Kidney epithelial cell (primary cell): ENCODE data around the gene KIDINS220. TPM values are rescaled to one million over a fixed set of nuclear protein-coding genes. Genes with fewer than 3 reads are reported as not detected.

Experiments used
- DNase-seq: peaks from one replicate; pipeline ENCODE4 v3.0.0-alpha.2; 2010; ENCODE audit warnings: low read depth
- H3K27me3 ChIP-seq: 2 replicates; pipeline ENCODE4 v1.6.0; 2011; ENCODE audit warnings: low read length; ENCODE audit not compliant: control insufficient read depth, insufficient read depth
- H3K36me3 ChIP-seq: 2 replicates; pipeline ENCODE4 v1.5.1; 2011; ENCODE audit warnings: low read length; ENCODE audit not compliant: control insufficient read depth, insufficient read depth
- H3K4me3 ChIP-seq: 2 replicates; pipeline ENCODE4 v1.5.1; 2011; ENCODE audit warnings: low read depth, mild to moderate bottlenecking, control low read depth, low read length
- total RNA-seq: library from RNA; depleted of rRNA; stranded (reverse); fragments of >200 nt; gene quantifications from 2 replicates; pipeline ENCODE4 v1.2.3, GENCODE V29; 2015
- TF ChIP-seq, protein P1 (sequence below): IDR thresholded peaks from 2 replicates; pipeline ENCODE4 v1.5.1; 2011; ENCODE audit warnings: mild to moderate bottlenecking, moderate library complexity, low read length, control low read depth, inconsistent platforms; ENCODE audit not compliant: insufficient read depth, poor library complexity, severe bottlenecking

Gene KIDINS220
- total RNA-seq, 1 donor from 2014 or later, result 49.1 TPM

DNA sequence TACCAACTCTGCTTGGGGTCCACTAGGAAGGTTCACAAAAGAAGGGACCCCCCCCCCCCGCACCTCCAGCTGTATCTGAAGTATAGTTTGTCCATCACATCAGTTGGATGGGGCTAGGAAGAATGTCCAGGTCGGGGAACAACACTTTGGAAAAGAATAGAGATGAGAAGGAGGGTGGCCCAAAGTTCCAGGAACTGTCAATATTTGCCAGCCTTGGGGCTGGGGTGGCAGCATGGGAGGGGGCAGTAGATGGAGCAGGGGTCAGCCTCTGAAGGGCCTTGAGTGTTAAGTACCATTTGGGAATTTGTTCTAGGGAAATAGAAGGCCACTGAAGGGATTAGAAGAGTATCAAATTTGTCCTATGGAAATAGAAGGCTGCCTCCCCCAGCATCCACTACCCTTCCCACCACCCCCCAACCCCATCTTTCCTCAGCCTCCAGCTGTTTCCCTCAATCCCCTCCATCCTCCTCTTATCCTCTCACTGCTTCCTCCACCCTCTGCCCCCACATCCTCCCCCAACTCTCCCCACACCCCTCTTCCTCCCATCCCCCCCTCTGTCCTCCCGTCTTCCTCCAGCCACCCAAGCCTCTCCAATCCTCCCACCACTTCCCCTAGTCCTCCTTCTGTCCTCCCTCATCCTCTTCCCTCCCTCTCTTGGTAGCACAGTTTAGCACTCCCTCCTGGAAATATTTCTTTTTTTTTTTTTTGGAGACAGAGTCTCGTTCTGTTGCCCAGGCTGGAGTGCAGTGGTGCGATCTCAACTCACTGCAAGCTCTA, 2.0 kb upstream of the KIDINS220 start:
- H3K4me3 ChIP-seq, result no peak overlapping the region
- TF ChIP-seq, protein P1, sequence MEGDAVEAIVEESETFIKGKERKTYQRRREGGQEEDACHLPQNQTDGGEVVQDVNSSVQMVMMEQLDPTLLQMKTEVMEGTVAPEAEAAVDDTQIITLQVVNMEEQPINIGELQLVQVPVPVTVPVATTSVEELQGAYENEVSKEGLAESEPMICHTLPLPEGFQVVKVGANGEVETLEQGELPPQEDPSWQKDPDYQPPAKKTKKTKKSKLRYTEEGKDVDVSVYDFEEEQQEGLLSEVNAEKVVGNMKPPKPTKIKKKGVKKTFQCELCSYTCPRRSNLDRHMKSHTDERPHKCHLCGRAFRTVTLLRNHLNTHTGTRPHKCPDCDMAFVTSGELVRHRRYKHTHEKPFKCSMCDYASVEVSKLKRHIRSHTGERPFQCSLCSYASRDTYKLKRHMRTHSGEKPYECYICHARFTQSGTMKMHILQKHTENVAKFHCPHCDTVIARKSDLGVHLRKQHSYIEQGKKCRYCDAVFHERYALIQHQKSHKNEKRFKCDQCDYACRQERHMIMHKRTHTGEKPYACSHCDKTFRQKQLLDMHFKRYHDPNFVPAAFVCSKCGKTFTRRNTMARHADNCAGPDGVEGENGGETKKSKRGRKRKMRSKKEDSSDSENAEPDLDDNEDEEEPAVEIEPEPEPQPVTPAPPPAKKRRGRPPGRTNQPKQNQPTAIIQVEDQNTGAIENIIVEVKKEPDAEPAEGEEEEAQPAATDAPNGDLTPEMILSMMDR, result no peak
- DNase-seq, result no peak
- H3K27me3 ChIP-seq, result no peaks in the 10 kb centered on the region
- H3K36me3 ChIP-seq, result no peaks in the 10 kb centered on the region

DNA sequence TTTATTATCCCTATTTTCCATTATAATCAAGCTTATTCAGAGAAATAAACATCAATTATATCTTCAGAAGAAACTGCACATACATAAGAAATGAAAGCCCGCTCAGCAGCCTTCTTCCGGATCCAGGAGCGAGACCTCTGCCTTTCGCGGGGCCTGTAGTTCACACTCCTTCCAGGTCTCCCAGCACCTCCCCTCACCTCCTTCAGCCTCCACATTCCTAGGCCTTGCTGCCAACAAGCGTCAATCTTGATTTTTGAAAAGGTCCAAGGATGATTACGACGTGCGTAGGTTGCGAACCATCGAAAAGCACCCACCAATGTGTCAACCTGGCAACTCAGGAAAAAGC, 355 bp upstream of the KIDINS220 start:
- no peaks in the 10 kb centered on the region for H3K36me3 ChIP-seq
- no peak for DNase-seq
- no peaks in the 10 kb centered on the region for H3K27me3 ChIP-seq
- H3K4me3 ChIP-seq, result no peak overlapping the region
- TF ChIP-seq, protein P1, result no peak

DNA sequence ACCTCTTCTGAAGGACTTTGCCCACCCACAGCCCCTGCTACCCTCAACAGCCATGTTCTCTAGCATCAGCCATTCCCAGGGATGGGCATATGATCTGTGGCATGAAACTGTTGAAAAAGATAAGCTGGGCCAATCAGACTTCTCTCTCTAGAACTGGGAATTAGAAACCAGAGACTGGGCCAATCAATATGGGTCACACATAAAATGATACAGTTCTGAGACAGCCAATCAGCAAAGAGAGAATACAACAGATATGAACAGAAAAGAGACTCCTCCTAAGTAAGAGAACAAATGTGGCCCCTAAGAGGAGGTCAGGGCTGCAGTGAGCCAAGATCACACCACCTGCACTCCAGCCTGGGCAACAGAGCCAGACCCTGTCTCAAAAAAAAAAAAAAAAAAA, 2.1 kb downstream of the KIDINS220 start:
- no peak for DNase-seq
- Histone ChIP-seq H3K36me3 (no peaks in the 10 kb centered on the region), H3K27me3 (no peaks in the 10 kb centered on the region), H3K4me3 (no peak overlapping the region)
- TF ChIP-seq, protein P1, result no peak

DNA sequence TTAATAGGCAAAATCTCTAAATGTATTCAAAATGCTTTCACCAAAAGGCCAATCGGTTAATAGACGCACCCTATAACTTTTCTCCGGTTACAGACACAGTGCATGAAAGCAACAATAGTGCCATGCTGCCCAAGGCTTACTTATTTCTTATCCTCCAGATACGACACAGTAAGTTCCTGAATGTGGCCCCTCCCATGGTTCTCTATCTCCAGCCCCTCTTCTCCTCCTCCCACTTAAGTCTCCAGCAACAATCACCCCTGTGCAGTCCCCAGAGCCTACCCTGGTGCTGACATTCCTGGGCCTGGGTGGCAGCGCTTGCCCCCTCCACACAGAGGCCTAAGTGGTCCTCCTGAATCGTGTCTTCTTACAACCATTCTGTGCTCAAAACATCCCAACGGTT, 3.6 kb downstream of the KIDINS220 start:
- no peak for DNase-seq
- Histone ChIP-seq H3K27me3 (no peaks in the 10 kb centered on the region), H3K36me3 (no peaks in the 10 kb centered on the region), H3K4me3 (no peak overlapping the region)
- TF ChIP-seq, protein P1, result no peak

DNA sequence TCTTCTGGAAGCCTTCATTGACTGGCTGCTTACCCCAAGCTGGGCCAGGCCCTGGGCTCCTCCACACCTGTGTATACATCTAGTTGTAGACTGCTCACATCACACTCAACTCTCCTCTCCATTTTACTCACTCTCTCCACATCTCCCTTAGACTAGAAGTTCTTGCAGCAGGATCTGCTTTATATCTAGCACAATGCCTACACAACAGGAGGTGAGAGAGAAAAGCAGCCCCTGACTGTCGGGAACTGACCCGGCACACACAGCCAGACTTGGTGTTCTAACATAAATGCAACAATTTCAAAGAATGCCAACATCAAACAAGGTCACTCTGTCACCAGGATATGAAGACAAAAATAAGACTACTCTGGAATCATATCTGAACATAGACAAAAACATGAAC, 5.9 kb downstream of the KIDINS220 start:
- TF ChIP-seq, protein P1, result no peak
- Histone ChIP-seq H3K27me3 (no peaks in the 10 kb centered on the region), H3K4me3 (no peak overlapping the region), H3K36me3 (no peaks in the 10 kb centered on the region)
- no peak for DNase-seq

DNA sequence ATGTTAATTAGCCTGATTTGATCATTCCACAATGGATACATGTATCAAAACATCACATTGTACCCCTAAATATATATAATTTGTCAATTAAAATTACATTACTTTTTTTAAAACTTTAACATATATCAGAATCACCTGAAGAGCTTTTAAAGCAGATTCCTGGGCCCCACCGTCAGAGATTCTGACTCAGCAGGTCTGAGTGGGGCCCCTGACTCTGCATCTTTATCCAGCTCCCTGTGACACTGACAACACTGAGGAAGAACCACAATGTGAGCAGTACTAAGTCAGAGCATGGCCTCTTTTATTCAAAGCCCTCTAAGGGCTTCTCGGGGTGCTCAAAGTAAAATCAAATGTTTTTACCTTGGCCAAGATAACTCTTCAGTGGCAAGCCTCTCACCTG, 9.7 kb downstream of the KIDINS220 start:
- TF ChIP-seq, protein P1, result no peak
- no peak for DNase-seq
- Histone ChIP-seq H3K27me3 (no peaks in the 10 kb centered on the region), H3K36me3 (no peaks in the 10 kb centered on the region), H3K4me3 (no peak overlapping the region)
